Fibroblast of mammary gland (primary cell): ENCODE measurements around the gene CPNE1.

ENCODE experiments used
- DNase-seq: peaks from one replicate; pipeline ENCODE4 v3.0.0-alpha.2; 2010; ENCODE audit warnings: low read depth
- H3K4me3 ChIP-seq: 2 replicates; pipeline ENCODE4 v1.5.1; 2011; ENCODE audit warnings: low read depth, mild to moderate bottlenecking, low read length, moderate library complexity; ENCODE audit not compliant: control insufficient read depth
- TF ChIP-seq, protein P1 (sequence below): conservative IDR thresholded peaks from 2 replicates; pipeline ENCODE4 v1.5.1; 2011; ENCODE audit warnings: low read depth, low read length, inconsistent platforms; ENCODE audit not compliant: control insufficient read depth, insufficient read depth

The CPNE1 gene

GRCh38 chr20:35619196-35620095 lies 45.3 kb downstream of the CPNE1 start:
- DNase-seq = peak; percentile 80

GRCh38 chr20:35618263-35619131 lies 46.2 kb downstream of the CPNE1 start:
- H3K4me3 ChIP-seq = peak overlapping the region; percentile 59
- TF ChIP-seq, protein P1, sequence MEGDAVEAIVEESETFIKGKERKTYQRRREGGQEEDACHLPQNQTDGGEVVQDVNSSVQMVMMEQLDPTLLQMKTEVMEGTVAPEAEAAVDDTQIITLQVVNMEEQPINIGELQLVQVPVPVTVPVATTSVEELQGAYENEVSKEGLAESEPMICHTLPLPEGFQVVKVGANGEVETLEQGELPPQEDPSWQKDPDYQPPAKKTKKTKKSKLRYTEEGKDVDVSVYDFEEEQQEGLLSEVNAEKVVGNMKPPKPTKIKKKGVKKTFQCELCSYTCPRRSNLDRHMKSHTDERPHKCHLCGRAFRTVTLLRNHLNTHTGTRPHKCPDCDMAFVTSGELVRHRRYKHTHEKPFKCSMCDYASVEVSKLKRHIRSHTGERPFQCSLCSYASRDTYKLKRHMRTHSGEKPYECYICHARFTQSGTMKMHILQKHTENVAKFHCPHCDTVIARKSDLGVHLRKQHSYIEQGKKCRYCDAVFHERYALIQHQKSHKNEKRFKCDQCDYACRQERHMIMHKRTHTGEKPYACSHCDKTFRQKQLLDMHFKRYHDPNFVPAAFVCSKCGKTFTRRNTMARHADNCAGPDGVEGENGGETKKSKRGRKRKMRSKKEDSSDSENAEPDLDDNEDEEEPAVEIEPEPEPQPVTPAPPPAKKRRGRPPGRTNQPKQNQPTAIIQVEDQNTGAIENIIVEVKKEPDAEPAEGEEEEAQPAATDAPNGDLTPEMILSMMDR = no peak
- peak; percentile 23 for DNase-seq

More at GRCh38 chr20:35619196-35620095, 45.3 kb downstream of the CPNE1 start:
- TF ChIP-seq, protein P1 = peak; percentile 29
- H3K4me3 ChIP-seq = peak overlapping the region; percentile 59

DNA sequence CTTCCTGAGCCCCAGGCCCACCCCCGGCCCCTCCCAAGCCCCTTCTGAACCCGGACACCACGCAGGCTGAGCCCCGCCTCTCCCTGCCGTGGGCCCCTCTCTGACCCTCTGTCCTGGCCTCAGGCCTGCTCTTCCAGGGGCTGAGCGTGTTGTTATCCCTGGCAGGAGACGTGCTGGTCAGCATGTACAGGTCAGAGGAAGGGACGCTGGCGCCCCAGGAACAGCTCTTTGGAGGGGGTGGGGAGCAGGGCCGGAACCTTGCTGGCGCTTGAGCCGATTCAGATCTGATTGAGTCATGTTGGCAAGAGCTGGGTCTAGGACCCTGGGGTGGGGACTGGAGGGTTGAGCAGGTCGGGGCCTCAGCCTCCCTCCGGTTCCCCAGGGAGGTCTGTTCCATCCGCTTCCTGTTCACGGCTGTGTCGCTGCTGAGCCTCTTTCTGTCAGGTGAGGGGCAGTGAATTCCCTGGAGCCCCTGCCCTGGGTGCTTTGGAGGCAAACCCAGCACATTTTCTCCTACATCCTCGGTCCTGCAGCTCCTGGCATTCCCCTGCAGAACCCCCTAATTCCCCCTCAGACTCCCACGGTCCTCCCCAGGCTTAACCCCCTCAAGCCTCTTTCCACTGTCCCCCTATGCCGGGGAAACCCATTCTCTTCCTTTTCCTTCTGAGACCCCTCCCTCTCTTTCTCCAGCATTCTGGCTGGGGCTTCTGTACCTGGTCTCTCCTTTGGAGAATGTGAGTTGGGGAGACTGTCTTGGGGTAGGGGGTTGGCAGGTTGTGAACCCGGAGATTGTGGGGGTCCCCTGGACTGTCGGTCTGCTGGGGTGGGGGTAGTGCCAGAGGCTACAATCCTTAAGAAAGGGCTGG lies 47.1 kb downstream of the CPNE1 start:
- peak; percentile 58 for DNase-seq
- TF ChIP-seq, protein P1 = peak; percentile 29
- peak overlapping the region; percentile 59 for H3K4me3 ChIP-seq

- TF ChIP-seq, protein P1 = no peak
- H3K4me3 ChIP-seq = peak overlapping the region; percentile 59
- DNase-seq = peak; percentile 99
Measured at GRCh38 chr20:35616465-35617396, 48.0 kb downstream of the CPNE1 start.

- peak within 1 kb of the TSS; percentile 59 for H3K4me3 ChIP-seq
- TF ChIP-seq, protein P1 = no peak
- peak; percentile 76 for DNase-seq
Measured at GRCh38 chr20:35615667-35616464, 48.8 kb downstream of the CPNE1 start, which contains the start of gene SPAG4. Gene SPAG4, plus strand, starts transcription at chr20:35615829. Its CDS starts 175 bp downstream, at chr20:35616004.
